DMS153 treated with DMSO at 0.1 percent for 48 hours (cell line): ENCODE data around the gene ACOXL.

Experiments used
- DNase-seq: peaks from one replicate; lab custom pipeline; 2025; ENCODE audit not compliant: unreplicated experiment; lab: John Stamatoyannopoulos, UW

ACOXL gene

GRCh38 chr2:110718382-110718781 is 14.0 kb upstream of the ACOXL start:
- no peak for DNase-seq

- no peak for DNase-seq
These were observed 13.4 kb upstream of the ACOXL start for GRCh38 chr2:110718990-110719389.

- no peak for DNase-seq
These were observed 11.8 kb upstream of the ACOXL start for GRCh38 chr2:110720547-110720946.

- DNase-seq: no peak
These were observed 7.6 kb upstream of the ACOXL start for GRCh38 chr2:110724820-110725219.

GRCh38 chr2:110725370-110725769 is 7.0 kb upstream of the ACOXL start:
- DNase-seq: no peak

GRCh38 chr2:110725859-110726258 is 6.5 kb upstream of the ACOXL start:
- DNase-seq: no peak

GRCh38 chr2:110726285-110726684 is 6.1 kb upstream of the ACOXL start:
- no peak for DNase-seq

GRCh38 chr2:110727923-110728322 is 4.5 kb upstream of the ACOXL start:
- no peak for DNase-seq

GRCh38 chr2:110729106-110729505 is 3.3 kb upstream of the ACOXL start:
- DNase-seq: no peak

- DNase-seq: no peak
These were observed 1.3 kb upstream of the ACOXL start for GRCh38 chr2:110731064-110731463.

- DNase-seq: no peak
These were observed 3.0 kb downstream of the ACOXL start for GRCh38 chr2:110735366-110735765.

GRCh38 chr2:110737783-110738182 is 5.4 kb downstream of the ACOXL start:
- no peak for DNase-seq

GRCh38 chr2:110740747-110741349 is 8.5 kb downstream of the ACOXL start:
- no peak for DNase-seq

- DNase-seq: no peak
These were observed 9.2 kb downstream of the ACOXL start for GRCh38 chr2:110741491-110741980.

GRCh38 chr2:110742412-110742811 is 10.0 kb downstream of the ACOXL start:
- DNase-seq: no peak

- DNase-seq: no peak
These were observed 11.2 kb downstream of the ACOXL start for GRCh38 chr2:110743600-110743999.

- DNase-seq: no peak
These were observed 12.1 kb downstream of the ACOXL start for GRCh38 chr2:110744429-110744828.

- no peak for DNase-seq
These were observed 12.7 kb downstream of the ACOXL start for GRCh38 chr2:110745048-110745447.

- DNase-seq: no peak
These were observed 14.5 kb downstream of the ACOXL start for GRCh38 chr2:110746586-110747521.

- no peak for DNase-seq
These were observed 15.4 kb downstream of the ACOXL start for GRCh38 chr2:110747522-110748488.

GRCh38 chr2:110748489-110748867 is 16.1 kb downstream of the ACOXL start:
- no peak for DNase-seq
